ENCODE data around the gene KIF6.

The KIF6 gene

DNA sequence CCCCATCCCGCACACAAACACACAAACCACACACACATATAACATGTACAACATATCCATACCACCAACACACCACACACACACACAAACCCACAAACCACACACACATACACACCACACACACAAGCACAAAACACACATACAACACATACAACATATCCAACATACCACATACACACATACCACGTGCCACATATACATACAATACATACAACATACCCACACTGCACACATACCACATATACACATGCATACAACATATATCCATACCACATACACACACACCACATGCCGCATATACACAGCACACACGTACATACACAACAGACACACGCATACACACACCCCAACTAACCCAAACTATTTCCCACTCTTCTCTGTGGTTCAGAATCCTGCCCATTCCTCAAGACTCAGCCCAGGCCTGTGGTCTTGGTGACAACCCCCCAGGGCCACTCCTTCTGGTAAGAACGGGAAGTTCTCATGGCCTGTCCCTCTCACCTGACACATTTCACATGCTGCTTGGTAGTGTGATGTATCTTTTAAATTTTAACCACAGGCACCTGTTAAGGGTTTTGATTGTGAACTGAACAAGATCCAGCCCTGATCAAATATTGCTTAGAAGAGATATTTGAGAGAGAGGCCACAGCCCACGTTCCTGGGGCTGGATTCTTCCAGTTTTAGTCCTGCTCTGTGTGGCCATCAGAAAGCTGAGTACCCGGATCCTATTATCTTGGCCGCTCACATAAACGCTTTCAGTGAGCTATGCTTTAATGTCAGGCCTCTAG, 346.8 kb downstream of the KIF6 start:
- no peak for DNase-seq (ENCODE audit: low spot score)

DNA sequence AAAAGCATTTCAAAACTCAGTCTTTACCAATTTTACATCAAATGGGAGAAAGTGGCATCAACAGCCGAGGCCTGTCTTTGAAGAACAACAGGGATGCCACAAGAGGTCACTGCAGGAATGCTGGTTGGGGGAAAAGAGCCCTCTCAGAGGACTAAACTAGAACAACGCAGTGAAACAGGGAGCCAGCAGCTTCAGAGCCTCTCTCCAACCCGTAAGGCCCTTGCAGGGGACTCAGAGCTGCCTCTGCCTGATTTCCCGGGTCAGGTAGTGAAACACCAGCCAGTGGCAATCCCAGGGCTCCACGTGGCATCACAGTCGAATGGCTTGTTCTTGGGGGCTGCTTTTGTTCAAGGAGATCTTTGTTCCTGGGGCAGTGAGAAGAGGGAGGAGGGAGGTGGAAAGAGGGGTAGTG, 347.7 kb downstream of the KIF6 start:
- peak; percentile 54 for DNase-seq (ENCODE audit: low spot score)

DNA sequence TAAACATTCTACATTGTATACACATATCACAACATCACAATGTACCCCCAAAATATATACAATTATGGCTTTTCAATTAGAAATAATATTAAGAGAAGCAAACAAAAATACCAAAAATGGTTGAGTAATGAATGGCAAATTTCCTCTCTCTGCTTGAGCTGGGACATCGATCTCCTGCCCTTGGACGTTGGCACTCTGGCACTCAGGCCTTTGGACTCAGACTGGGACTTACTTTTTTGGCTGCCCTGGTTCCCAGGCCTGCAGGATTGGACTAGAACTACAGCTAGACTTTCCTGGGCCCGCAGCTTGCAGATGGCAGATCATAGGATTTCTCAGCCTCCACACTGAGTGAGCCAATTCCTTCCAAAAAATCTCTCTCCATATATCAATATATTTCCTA, 349.8 kb downstream of the KIF6 start:
- no peak for DNase-seq (ENCODE audit: low spot score)

DNA sequence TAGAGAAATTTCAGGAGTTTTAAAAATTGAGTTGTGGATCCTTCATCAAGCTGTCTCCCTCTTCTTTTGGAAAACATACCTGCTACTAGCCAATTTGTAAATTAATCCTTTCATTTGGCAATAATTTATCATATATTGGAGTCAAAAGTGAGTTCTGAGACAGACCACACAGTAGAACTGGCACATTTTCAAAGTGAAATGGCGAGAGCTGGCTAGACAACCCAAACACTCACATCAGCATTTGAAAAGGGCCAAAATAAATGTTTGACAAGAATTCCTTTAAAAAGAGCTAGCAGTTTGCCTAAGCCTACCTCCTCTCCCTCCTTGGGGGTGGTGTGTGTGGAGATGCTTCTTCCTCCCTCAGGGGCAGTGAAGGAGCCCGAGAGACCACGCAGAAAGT, 354.8 kb downstream of the KIF6 start:
- DNase-seq (ENCODE audit: low spot score) = no peak

DNA sequence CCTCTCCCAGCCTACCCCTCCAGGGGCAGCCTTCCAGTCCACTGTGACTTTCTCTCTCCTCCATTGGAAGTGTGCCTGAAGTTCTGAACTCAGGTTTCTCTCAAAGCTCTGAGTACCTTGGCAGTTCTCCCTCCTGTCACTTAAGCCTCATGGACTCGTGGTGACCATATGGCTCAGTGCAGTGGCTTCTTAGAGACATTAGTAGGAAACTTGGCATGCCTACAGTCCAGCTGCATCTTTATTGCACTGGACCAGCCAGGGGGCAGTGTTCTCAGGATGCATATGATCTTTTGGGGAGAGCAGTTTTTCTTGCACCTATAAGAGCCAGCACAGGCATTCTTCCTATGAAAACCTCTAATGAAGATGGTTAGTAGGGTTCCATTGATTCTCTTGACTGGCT, 355.2 kb downstream of the KIF6 start:
- DNase-seq (ENCODE audit: low spot score) = no peak

DNA sequence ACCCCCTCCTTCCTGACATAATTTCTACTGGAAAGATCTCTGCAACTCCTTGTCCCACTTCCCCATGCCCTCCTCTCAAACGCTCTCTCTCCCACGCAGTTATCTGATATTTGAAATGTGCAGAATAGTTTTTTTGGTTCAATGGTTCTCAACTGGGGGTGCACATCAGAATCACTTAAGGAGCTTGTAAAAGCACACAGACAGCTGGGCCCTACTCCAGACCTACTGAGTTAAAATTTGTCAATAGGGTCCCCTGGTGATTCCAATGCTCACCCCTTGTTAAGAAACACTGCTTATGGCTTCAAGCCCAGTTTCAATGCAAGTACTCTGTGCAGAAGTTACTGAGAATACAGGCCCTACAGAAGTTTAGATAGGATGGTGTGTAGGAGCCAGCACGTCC, 357.5 kb downstream of the KIF6 start:
- DNase-seq (ENCODE audit: low spot score) = no peak

DNA sequence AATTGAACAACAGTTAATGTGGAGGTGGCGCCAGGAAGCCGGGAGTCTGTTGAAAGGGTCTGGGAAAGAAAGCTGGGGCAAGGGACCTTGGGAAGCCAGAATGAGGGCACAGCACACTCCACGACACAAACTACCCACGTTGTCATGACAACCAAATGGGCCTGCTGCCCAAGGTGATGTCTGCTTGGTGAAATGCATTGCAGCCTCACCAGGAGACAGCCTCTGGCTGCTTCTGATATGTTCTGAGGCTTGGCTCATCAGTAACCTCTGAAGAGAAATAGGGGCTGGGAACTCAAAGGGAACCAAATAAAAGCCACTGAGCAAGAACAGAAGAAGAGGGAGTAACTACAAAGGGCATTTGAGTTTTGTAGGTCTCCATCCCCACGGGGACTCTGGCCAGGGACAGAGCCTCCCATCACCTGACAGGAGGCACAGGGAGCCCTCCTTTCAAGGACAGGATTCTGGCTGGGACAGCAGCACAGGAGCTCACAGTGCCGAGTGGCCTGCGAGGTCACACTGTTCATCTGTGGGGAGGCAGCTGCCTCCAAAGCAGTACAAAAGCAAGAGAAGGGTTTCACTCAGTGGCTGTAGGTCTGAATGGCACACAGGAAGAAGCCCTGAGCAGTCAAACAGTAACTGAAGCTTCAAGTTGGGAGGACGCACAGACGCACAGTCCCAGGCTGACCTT, 358.1 kb downstream of the KIF6 start:
- DNase-seq (ENCODE audit: low spot score) = no peak

- no peak for DNase-seq (ENCODE audit: low spot score)
Observed at GRCh38 chr6:39365281-39366074, 359.7 kb downstream of the KIF6 start.

GRCh38 chr6:39363280-39363679, 361.9 kb downstream of the KIF6 start:
- no peak for DNase-seq (ENCODE audit: low spot score)

GRCh38 chr6:39362487-39362865, 362.7 kb downstream of the KIF6 start:
- peak; percentile 27 for DNase-seq (ENCODE audit: low spot score)

GRCh38 chr6:39361657-39362486, 363.3 kb downstream of the KIF6 start:
- peak; percentile 76 for DNase-seq (ENCODE audit: low spot score)

DNA sequence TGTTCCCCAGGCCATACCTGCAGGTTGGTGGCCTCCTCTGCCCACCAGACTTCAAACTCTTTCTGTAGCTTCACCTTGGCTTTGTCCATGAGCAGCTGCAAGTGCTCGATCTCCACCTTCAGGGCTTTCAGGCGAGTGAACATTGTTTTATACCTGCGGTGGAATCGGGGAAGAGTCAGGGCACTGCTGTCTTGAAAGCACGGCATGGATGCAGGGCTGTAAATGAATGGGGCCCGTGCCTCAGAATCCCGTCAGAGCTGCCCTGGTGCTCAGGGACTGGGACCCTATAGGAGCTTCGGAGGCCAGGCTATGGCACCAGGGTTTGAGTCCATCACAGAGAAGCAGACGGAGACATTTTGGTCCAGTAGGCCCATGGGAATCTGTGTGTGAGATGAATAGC, 364.8 kb downstream of the KIF6 start:
- no peak for DNase-seq (ENCODE audit: low spot score)

GRCh38 chr6:39357998-39358686, 367.1 kb downstream of the KIF6 start:
- peak; percentile 13 for DNase-seq (ENCODE audit: low spot score)

DNA sequence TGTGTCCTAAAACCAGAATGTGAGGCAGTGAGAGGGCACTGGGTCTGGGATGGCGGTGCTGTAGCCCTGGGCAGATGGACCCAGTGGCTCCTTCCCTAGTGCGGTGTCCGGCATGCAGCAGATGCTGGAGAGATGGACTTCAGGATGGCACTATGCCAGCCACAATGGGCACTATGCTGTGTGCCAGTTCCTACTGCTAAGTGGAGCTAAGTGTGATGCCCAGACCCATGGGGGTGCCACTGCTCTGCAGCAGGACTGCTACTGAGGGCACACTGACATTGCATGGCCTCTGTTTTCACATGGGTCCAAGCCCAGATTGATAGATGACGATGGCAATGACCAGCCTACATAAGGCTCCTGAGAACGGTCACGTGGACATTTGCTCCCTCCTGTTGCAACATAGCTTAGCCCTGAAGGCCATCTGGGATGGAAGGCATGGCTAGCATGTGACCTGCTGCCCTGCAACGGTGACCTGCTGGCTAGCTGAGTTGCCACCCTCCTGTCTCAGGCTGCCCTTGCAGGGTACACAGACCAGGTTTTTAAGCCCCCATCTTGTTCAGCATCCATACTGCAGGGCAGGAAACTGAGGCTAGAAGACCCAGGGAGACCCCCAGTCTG, 371.4 kb downstream of the KIF6 start:
- no peak for DNase-seq (ENCODE audit: low spot score)

DNA sequence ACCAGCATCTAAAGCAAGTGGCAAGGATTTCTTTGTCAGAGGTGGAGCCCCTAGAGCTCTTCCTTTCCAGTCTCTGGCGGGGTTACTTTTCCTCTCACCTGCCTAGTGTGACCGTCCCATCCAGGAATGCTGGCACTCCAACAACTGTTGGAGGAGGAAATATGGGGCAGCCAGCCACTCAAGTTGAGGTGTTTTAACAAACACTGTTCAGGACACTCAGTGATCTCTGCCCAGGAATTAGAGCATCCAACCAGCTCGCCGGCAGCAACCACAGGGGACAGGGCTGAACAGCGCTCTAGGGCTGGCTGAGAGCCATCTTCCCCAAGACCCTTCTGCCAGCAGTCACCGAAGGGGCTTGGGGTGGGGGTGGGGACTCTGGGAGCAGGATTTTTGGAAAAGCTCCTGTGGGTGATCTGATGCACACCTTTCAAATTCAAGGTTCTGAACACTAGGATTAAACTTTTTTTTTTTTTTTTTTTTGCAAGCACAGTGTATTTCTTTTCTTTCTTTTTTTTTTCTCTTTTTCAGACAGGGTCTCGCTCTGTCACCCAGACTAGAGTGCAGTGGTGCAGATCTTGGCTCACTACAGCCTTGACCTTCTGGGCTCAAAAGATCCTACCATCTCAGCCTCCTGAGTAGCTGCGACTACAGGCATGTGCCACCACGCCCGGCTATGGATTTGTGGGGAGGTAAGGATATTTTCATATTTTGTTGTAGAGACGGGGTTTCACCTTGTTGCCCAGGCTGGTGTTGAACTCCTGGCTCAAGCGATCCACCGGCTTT, 374.3 kb downstream of the KIF6 start:
- DNase-seq (ENCODE audit: low spot score) = no peak

DNA sequence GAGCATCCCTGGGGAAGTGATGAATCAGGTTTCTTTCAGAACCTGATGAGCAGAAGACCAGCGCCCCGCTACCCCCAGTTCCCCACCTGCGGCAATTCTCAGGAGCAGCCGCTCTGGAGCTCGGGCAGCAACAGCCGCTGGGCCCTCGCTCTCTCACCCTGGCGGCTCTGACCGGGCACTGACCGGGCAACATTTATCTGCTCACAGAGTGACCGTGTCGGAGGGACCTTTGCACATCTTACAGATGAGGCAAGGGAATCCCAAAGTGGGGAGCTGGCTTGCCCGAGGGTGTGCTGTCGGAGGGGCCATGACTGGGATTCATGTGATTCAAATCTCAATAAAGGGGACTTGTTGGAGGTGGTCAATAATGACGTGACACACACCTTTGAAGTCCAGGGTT, 376.5 kb downstream of the KIF6 start:
- no peak for DNase-seq (ENCODE audit: low spot score)

DNA sequence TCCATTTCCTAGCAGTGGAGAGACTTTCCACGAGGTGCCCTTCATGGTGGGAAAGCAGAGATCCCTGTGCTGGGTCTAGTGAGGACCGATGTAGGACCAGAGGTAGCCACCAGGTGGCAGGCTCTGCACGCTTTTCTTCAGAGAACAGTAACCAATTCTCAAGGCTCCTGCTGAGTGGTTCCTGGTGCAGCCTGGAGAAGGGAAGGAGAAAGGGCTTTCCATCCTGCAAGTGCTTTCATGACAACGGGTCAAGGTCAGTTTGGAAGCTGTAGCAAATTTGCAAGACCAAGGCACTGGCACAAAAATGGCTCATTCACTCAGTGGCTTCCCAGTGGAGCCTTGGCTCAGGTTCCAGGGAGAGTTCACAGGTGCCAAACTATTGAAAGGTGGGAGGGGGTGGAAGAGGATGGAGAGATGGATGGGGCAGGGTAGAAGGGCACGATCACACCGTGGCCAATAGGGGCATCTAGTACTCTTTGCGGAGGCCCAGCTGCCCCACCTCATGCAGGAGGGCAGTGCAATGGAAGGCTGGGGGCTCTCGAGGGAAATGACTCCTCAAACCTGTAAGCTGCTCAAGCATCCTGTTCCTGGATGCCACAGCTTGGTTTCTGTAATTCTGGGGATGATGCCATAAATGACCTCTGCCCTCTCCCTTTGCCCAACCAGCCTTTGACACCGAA, 377.2 kb downstream of the KIF6 start:
- DNase-seq (ENCODE audit: low spot score) = peak; percentile 66

DNA sequence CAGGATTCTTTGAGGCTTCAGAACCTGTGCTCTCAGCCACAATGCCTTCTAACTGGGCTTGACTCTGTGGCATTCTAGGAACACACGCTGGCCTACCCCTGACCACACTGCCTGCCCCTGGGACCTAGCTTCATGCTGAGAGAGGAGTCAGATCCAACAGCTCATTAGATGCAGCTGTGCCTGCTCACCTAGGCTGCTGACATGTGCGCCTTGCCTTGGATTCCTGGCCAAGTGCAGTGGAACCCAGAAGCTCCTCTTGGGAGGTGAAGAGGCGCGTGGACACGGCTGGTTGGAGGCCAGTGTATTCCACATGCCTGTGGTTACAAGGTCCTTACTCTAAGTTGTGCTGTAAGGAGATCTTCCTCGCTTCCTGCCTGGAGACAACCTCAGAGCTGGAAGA, 378.0 kb downstream of the KIF6 start:
- no peak for DNase-seq (ENCODE audit: low spot score)

DNA sequence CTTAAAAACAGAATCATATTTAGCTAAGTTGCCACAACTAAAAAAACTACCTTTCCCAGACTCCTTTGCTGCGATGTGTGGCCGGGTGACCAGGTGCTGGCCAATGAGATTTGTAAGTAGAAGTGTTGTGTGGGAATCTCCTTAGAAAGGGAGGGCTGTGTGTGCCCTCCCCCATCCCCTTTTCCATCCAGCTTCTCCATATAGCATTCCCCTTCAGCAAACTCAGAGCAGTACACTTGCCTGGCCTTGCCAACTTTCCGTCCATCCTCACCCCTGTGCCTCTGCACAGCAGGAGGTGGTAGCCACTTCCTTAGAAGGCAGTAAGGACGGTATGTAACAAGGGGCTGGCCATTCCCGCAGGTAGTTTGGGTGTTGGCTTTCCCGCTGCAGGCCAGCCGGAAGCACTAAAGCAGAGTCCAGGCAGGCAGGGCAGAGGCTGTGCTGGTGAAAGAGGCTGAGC, 380.4 kb downstream of the KIF6 start:
- DNase-seq (ENCODE audit: low spot score) = no peak

Measured in NAMALWA (cell line).